Activated T-cell treated with anti-CD3 and anti-CD28 coated beads for 4 hours (primary cell): ENCODE results near the gene ZSWIM9.
A peak's percentile ranks its signal among the peaks of the same experiment; 100 is the strongest.
"Not testable (repeated sequence)": the region's sequence is repeated elsewhere in the genome, so short reads cannot be mapped to it uniquely, and the experiment has no call there.

Experiments used
- DNase-seq: peaks from one replicate; pipeline ENCODE4 v3.0.0-alpha.2; 2020

Gene ZSWIM9

GRCh38 chr19:48221628-48222027, 51.1 kb downstream of the ZSWIM9 start:
- no peak for DNase-seq

GRCh38 chr19:48230555-48231129, 60.2 kb downstream of the ZSWIM9 start:
- no peak for DNase-seq

GRCh38 chr19:48237057-48237456, 66.6 kb downstream of the ZSWIM9 start:
- no peak for DNase-seq

GRCh38 chr19:48239120-48239519, 68.6 kb downstream of the ZSWIM9 start:
- DNase-seq: no peak

- no peak for DNase-seq
Observed at GRCh38 chr19:48239582-48240141, 69.2 kb downstream of the ZSWIM9 start.

GRCh38 chr19:48241771-48242170, 71.3 kb downstream of the ZSWIM9 start:
- DNase-seq: not testable (repeated sequence)

GRCh38 chr19:48244281-48244680, 73.8 kb downstream of the ZSWIM9 start:
- peak; percentile 19 for DNase-seq

- no peak for DNase-seq
Observed at GRCh38 chr19:48246101-48246500, 75.6 kb downstream of the ZSWIM9 start.

GRCh38 chr19:48247212-48247611, 76.7 kb downstream of the ZSWIM9 start:
- no peak for DNase-seq
